Lung (tissue), 12 donors: ENCODE results near the gene PAK4. TPM values are rescaled to one million over a fixed set of nuclear protein-coding genes. Genes with fewer than 3 reads are reported as not detected.
"Not testable (repeated sequence)": the region's sequence is repeated elsewhere in the genome, so short reads cannot be mapped to it uniquely, and the experiment has no call there.

ENCODE experiments used
- ATAC-seq: fragments of 200-7000 bp; cut with Tn5 transposase; one replicate; pipeline ENCODE4 v1.9.1; 2020; ENCODE audit warnings: moderate number of reproducible peaks; ENCODE audit not compliant: insufficient read depth, low FRiP score
- DNase-seq, 3 donors: peaks; one replicate each; pipeline ENCODE4 v3.0.0-alpha.2; 2013 to 2017
- H3K27ac ChIP-seq, 2 donors: one replicate each; pipeline ENCODE4 v1.5.1; 2013; ENCODE audit warnings: mild to moderate bottlenecking in 2 of 2, moderate library complexity in 2 of 2, control low read depth in 1 of 2, inconsistent platforms in 1 of 2, low read depth in 1 of 2, low read length in 1 of 2
- H3K27me3 ChIP-seq, 3 donors: one replicate each; pipeline ENCODE4 v1.5.1; 2013; ENCODE audit warnings: low read length in 2 of 3; ENCODE audit not compliant: control insufficient read depth in 3 of 3, insufficient read depth in 3 of 3
- H3K36me3 ChIP-seq, 4 donors: one replicate each; pipeline ENCODE4 v1.5.1; 2013; ENCODE audit warnings: low read length in 4 of 4, mild to moderate bottlenecking in 1 of 4, moderate library complexity in 1 of 4; ENCODE audit not compliant: control insufficient read depth in 4 of 4, insufficient read depth in 4 of 4
- H3K4me1 ChIP-seq, 5 donors: one replicate each; pipeline ENCODE4 v1.5.1; 2013; ENCODE audit warnings: low read length in 5 of 5, mild to moderate bottlenecking in 2 of 5, moderate library complexity in 1 of 5; ENCODE audit not compliant: control insufficient read depth in 5 of 5, insufficient read depth in 5 of 5
- H3K4me3 ChIP-seq: one replicate; pipeline ENCODE4 v1.5.1; 2013; ENCODE audit warnings: mild to moderate bottlenecking, control low read depth, moderate library complexity
- H3K9ac ChIP-seq, 2 donors: one replicate each; pipeline ENCODE4 v1.5.1; 2013; ENCODE audit warnings: low read length in 2 of 2, control low read depth in 1 of 2; ENCODE audit not compliant: insufficient read depth in 1 of 2
- H3K9me3 ChIP-seq, 4 donors: one replicate each; pipeline ENCODE4 v1.5.1; 2013; ENCODE audit warnings: low read length in 3 of 4, mild to moderate bottlenecking in 1 of 4, moderate library complexity in 1 of 4; ENCODE audit not compliant: control insufficient read depth in 4 of 4, insufficient read depth in 3 of 4
- CTCF ChIP-seq: IDR thresholded peaks from 2 replicates; pipeline ENCODE4 v1.5.1; 2012; ENCODE audit warnings: mild to moderate bottlenecking; ENCODE audit errors: control extremely low read depth, extremely low read depth
- WGBS, 2 donors: extraction: QIAGEN DNeasy Blood & Tissue Kit; methylation state at CpG; one replicate each; pipeline ENCODE4 v1.1.7; 2013; 5-methylcytosine and 5-hydroxymethylcytosine counted together
- polyA plus RNA-seq, 2 donors: library from polyadenylated mRNA; stranded (reverse); fragments of 200-250 nt; gene quantifications; one replicate each; pipeline ENCODE4 v1.2.1, GENCODE V29; 2013
- total RNA-seq, 2 donors: library from RNA; depleted of rRNA in 1 of 2; stranded (reverse); fragments of >200 nt in 1 of 2; gene quantifications; one replicate each; pipeline ENCODE4 v1.2.1, GENCODE V29; 2014 to 2021
- donor health status: control.
- donor health status: control.
- donor health status: Bipolar disorder and iron deficiency.
- donor health status: healthy.
- donor health status: DM: yes; HTN: yes; CAD: no.

The PAK4 gene
- total and polyA plus RNA-seq, 4 donors, result 23.2 to 60.8 (median 36.7) TPM

GRCh38 chr19:39085392-39085791 is 40.2 kb upstream of the PAK4 start:
- TF ChIP-seq CTCF, result no peak
- Histone ChIP-seq H3K4me3 (no peak overlapping the region), H3K9ac (no peak overlapping the region), H3K27me3 (peaks cover 11 to 45% (median 31%) of the 10 kb centered on the region in 3 donors), H3K36me3 (no peaks in the 10 kb centered on the region), H3K9me3 (no peaks in the 10 kb centered on the region), H3K27ac (no peak overlapping the region), H3K4me1 (peaks cover 0 to 11% (median 5%) of the 10 kb centered on the region in 5 donors)
- 85 to 94% methylated on average over 8 of the region's 8 CpGs for WGBS, 2 donors
- ATAC-seq, result no peak
- DNase-seq, result no peak

- 71 to 86% methylated on average over 4 of the region's 4 CpGs for WGBS, 2 donors
- Histone ChIP-seq H3K36me3 (no peaks in the 10 kb centered on the region), H3K4me1 (peaks cover 0 to 11% (median 5%) of the 10 kb centered on the region in 5 donors), H3K9ac (no peak overlapping the region), H3K9me3 (no peaks in the 10 kb centered on the region), H3K27me3 (peaks cover 11 to 43% (median 31%) of the 10 kb centered on the region in 3 donors), H3K27ac (no peak overlapping the region), H3K4me3 (no peak overlapping the region)
- no peak for TF ChIP-seq CTCF
- ATAC-seq, result no peak
- no peak for DNase-seq
These were observed 39.2 kb upstream of the PAK4 start for GRCh38 chr19:39086386-39086785.

GRCh38 chr19:39087907-39088686 is 37.5 kb upstream of the PAK4 start:
- no peak for ATAC-seq
- H3K27me3 ChIP-seq, result peaks cover 5 to 34% (median 23%) of the 10 kb centered on the region in 3 donors

DNA sequence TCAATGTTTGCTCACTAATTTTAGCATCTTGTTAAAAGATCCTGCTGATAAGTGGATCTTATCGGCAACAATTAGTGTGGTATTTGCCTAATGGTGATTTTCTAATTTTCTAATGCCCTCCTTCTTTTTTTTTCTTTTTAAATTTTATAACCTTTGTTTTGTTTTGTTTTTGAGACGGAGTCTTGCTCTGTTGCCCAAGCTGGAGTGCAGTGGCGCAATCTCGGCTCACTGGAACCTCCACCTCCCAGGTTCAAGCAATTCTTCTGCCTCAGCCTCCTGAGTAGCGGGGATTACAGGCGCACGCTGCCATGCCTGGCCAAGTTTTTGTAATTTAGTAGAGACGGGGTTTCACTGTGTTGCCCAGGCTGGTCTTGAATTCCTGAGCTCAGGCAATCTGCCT is 35.6 kb upstream of the PAK4 start:
- not testable (repeated sequence) for H3K9me3 ChIP-seq, DNase-seq, H3K27ac ChIP-seq, H3K9ac ChIP-seq, H3K36me3 ChIP-seq, H3K4me1 ChIP-seq, ATAC-seq, H3K4me3 ChIP-seq
- WGBS, 2 donors, result 81 to 89% methylated on average over 8 of the region's 8 CpGs
- peaks cover 5 to 23% (median 10%) of the 10 kb centered on the region in 3 donors for H3K27me3 ChIP-seq

More at GRCh38 chr19:39087907-39088686, 37.5 kb upstream of the PAK4 start:
- WGBS, 2 donors, result 78 to 83% methylated on average over 8 of the region's 8 CpGs
- H3K4me3 ChIP-seq, result no peak overlapping the region
- H3K4me1 ChIP-seq, result peaks cover 0 to 7% (median 5%) of the 10 kb centered on the region in 5 donors
- H3K36me3 ChIP-seq, result no peaks in the 10 kb centered on the region
- no peaks in the 10 kb centered on the region for H3K9me3 ChIP-seq
- no peak overlapping the region for H3K9ac ChIP-seq
- DNase-seq, result no peak
- H3K27ac ChIP-seq, result no peak overlapping the region
- TF ChIP-seq CTCF, result no peak
